Transverse colon (tissue), 4 donors: ENCODE results near the gene SIRT4. TPM values are rescaled to one million over a fixed set of nuclear protein-coding genes. Genes with fewer than 3 reads are reported as not detected.

Experiments
- DNase-seq: peaks from one replicate; pipeline ENCODE4 v3.0.0-alpha.2; 2019
- H3K27ac ChIP-seq, 4 donors: fragments of 200-600 bp; sonication (generic); 2 replicates each; pipeline ENCODE4 v1.5.1; 2016 to 2018; ENCODE audit warnings: inconsistent platforms in 4 of 4
- H3K27me3 ChIP-seq: fragments of 200-600 bp; sonication (generic); 2 replicates; pipeline ENCODE4 v1.5.1; 2017; ENCODE audit warnings: inconsistent platforms
- H3K36me3 ChIP-seq, 4 donors: fragments of 200-600 bp; sonication (generic); 2 replicates each; pipeline ENCODE4 v1.5.1; 2017 to 2019; ENCODE audit warnings: inconsistent platforms in 4 of 4
- H3K4me1 ChIP-seq, 4 donors: fragments of 200-600 bp; sonication (generic); 2 replicates each; pipeline ENCODE4 v1.5.1; 2017 to 2020; ENCODE audit warnings: inconsistent platforms in 4 of 4
- H3K4me3 ChIP-seq, 4 donors: fragments of 200-600 bp; sonication (generic); 1 replicate in 1 of 4; 2 replicates in 3 of 4; pipeline versions ENCODE4 v1.5.1 to v1.6.1; 2017 to 2019; ENCODE audit warnings: inconsistent platforms in 4 of 4
- H3K9me3 ChIP-seq, 2 donors: fragments of 200-600 bp; sonication (generic); 2 replicates each; pipeline ENCODE4 v1.5.1; 2017 to 2019; ENCODE audit warnings: inconsistent platforms in 2 of 2
- EP300 ChIP-seq: sonication (generic); formaldehyde crosslinking; IDR thresholded peaks from one replicate; pipeline ENCODE4 v1.6.1; 2017; ENCODE audit warnings: antibody characterized with exemption, low read depth
- POLR2A ChIP-seq: fragments of 450-650 bp; IDR thresholded peaks from one replicate; pipeline ENCODE4 v1.6.1; 2016; ENCODE audit warnings: antibody characterized with exemption, mild to moderate bottlenecking, moderate library complexity
- POLR2AphosphoS5 ChIP-seq, 3 donors: sonication (generic); formaldehyde crosslinking; IDR thresholded peaks; one replicate each; pipeline ENCODE4 v1.6.1; 2016; ENCODE audit warnings: antibody characterized with exemption in 3 of 3
- WGBS, 2 donors: methylation state at CpG; one replicate each; pipeline ENCODE4 v1.1.5; 2018; ENCODE audit warnings: low coverage in 1 of 2; 5-methylcytosine and 5-hydroxymethylcytosine counted together
- in situ Hi-C, 4 donors: fragments of 200-750 bp; cut with MboI; loops; one replicate each; pipeline versions ENCODE4 v1.15.0 to v1.15.1; 2017; ENCODE audit warnings: low sequenced_read_pairs in 3 of 4, low pct_ligation_motif_present in 1 of 4, low pct_unique_long_range_greater_than_20kb in 1 of 4
- intact Hi-C: fragments of 100-400 bp; cut with DNase I; formaldehyde crosslinking; loops from one replicate; pipeline ENCODE4 v1.15.1; 2023; ENCODE audit warnings: low total_unique reads
- total RNA-seq, 4 donors: library from RNA; depleted of rRNA; stranded (reverse); fragments of >200 nt; gene quantifications; one replicate each; pipeline ENCODE4 v1.1.0, GENCODE V29; 2016
- TF ChIP-seq, protein P1 (sequence below), 5 experiments: fragments of 200-600 bp in 3 of 5; fragments of 450-650 bp in 2 of 5; sonication (generic) in 3 of 5; IDR thresholded peaks; 1 replicate in 2 of 5; 2 replicates in 3 of 5; pipeline ENCODE4 v1.5.1; 2016 to 2017; ENCODE audit warnings: antibody characterized with exemption in 5 of 5, inconsistent platforms in 3 of 5, mild to moderate bottlenecking in 2 of 5, moderate library complexity in 1 of 5

SIRT4 gene
- total RNA-seq, 4 donors from 2014 or later: 0.95 to 1.9 TPM; not detected in 2

DNA sequence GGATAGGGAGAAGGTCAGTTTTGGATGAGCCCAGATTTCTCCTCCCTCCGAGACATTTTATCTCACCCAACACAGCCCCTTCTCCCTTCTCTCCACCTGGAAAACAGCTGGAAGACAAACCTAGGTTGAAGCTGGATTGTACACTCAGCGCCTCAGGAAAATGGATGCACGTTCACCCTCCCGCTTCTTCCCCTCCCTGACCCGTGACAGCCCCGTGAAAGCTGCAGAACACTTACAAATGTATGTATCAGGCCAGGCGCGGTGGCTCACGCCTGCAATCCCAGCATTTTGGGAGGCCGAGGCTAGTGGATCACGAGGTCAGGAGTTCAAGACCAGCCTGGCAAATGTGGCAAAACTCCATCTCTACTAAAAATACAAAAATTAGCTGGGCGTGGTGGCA is 14.6 kb upstream of the SIRT4 start:
- Histone ChIP-seq H3K27me3 (no peaks in the 10 kb centered on the region), H3K36me3 (no peaks in the 10 kb centered on the region), H3K4me1 (peaks cover 0 to 10% (median 7%) of the 10 kb centered on the region in 4 donors), H3K4me3 (no peak overlapping the region), H3K9me3 (no peaks in the 10 kb centered on the region), H3K27ac (no peak overlapping the region)
- intact Hi-C loops: no loop called here
- DNase-seq: no peak
- in situ Hi-C loops: no loop called here
- 33 to 76% methylated on average over 1 to 12 of the region's 12 CpGs for WGBS, 2 donors
- no peak for TF ChIP-seq EP300
- TF ChIP-seq, protein P1, sequence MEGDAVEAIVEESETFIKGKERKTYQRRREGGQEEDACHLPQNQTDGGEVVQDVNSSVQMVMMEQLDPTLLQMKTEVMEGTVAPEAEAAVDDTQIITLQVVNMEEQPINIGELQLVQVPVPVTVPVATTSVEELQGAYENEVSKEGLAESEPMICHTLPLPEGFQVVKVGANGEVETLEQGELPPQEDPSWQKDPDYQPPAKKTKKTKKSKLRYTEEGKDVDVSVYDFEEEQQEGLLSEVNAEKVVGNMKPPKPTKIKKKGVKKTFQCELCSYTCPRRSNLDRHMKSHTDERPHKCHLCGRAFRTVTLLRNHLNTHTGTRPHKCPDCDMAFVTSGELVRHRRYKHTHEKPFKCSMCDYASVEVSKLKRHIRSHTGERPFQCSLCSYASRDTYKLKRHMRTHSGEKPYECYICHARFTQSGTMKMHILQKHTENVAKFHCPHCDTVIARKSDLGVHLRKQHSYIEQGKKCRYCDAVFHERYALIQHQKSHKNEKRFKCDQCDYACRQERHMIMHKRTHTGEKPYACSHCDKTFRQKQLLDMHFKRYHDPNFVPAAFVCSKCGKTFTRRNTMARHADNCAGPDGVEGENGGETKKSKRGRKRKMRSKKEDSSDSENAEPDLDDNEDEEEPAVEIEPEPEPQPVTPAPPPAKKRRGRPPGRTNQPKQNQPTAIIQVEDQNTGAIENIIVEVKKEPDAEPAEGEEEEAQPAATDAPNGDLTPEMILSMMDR (IDR thresholded peaks at IDR 0.05): no peak
- no peak for TF ChIP-seq POLR2A
- TF ChIP-seq POLR2AphosphoS5 (IDR thresholded peaks at IDR 0.05): no peak

DNA sequence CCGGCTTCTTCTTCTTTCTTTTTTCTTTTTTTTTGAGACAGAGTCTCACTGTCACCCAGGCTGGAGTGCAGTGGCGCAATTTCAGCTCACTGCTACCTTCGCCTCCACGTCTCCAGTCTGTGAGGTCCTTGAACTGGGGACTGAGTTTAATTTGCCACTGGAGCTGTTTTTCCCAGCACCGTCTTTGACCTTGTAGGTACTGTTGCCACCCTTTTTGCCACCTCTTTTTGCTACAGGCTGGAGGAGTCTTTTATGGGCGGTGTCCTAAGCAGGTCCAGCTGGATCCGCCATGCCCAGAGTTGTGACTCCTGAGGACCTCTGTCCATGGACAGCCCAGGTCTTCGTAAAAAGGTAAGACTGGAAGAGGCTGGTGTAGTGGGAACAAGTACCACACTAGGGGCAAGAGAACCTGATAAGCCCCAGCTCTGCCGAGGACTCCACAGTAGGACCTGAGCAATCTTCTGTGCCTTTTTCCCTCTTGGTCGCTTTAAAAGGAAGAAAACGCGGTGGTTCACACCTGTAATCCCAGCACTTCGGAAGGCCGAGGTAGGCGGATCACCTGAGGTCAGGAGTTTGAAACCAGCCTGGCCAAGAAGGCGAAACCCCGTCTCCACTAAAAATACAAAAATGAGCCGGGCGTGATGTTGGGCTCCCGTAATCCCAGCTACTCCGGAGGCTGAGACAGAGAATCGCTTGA is 11.4 kb upstream of the SIRT4 start:
- WGBS, 2 donors: 22% methylated on average over 22 of the region's 22 CpGs; no CpG with 5 or more reads in 1 of the 2 donors
- intact Hi-C loops: no loop called here
- peak in 1 of 3 donors; percentile 11 for TF ChIP-seq POLR2AphosphoS5 (IDR thresholded peaks at IDR 0.05)
- TF ChIP-seq EP300: no peak

DNA sequence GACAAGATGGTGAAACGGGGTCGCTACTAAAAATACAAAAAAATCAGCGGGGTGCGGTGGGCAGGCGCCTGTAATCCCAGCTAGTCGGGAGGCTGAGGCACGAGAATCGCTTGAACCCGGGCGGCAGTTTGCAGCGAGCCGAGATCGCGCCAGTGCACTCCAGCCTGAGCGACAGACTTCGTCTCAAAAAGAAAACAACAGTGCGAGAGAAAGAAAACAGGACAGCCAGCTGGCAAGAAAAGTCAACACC is 9.8 kb upstream of the SIRT4 start:
- 0 to 2% methylated on average over 11 to 17 of the region's 17 CpGs for WGBS, 2 donors
- TF ChIP-seq POLR2A (no peak), POLR2AphosphoS5 (IDR thresholded peaks at IDR 0.05) (no peak)
- no peaks in the 10 kb centered on the region for H3K27me3 ChIP-seq
- H3K27ac ChIP-seq: peak overlapping the region; percentile 97 to 99 (median 98)
- H3K4me1 ChIP-seq: peaks cover 0 to 18% (median 14%) of the 10 kb centered on the region in 4 donors
- DNase-seq: no peak
- H3K9me3 ChIP-seq: no peaks in the 10 kb centered on the region
- intact Hi-C loops (no loop called here), in situ Hi-C loops (no loop called here)
- H3K4me3 ChIP-seq: peak overlapping the region; percentile 46 to 90 (median 69)
- H3K36me3 ChIP-seq: no peaks in the 10 kb centered on the region

More for the DNA sequence above, 11.4 kb upstream of the SIRT4 start:
- Histone ChIP-seq H3K36me3 (no peaks in the 10 kb centered on the region), H3K4me3 (peak overlapping the region in 3 of 4 donors; percentile 9 to 81 (median 20)), H3K4me1 (peaks cover 0 to 18% (median 14%) of the 10 kb centered on the region in 4 donors), H3K27me3 (no peaks in the 10 kb centered on the region), H3K9me3 (no peaks in the 10 kb centered on the region), H3K27ac (peak overlapping the region; percentile 97 to 99 (median 98))
- peak; percentile 38 for DNase-seq
- in situ Hi-C loops: no loop called here

DNA sequence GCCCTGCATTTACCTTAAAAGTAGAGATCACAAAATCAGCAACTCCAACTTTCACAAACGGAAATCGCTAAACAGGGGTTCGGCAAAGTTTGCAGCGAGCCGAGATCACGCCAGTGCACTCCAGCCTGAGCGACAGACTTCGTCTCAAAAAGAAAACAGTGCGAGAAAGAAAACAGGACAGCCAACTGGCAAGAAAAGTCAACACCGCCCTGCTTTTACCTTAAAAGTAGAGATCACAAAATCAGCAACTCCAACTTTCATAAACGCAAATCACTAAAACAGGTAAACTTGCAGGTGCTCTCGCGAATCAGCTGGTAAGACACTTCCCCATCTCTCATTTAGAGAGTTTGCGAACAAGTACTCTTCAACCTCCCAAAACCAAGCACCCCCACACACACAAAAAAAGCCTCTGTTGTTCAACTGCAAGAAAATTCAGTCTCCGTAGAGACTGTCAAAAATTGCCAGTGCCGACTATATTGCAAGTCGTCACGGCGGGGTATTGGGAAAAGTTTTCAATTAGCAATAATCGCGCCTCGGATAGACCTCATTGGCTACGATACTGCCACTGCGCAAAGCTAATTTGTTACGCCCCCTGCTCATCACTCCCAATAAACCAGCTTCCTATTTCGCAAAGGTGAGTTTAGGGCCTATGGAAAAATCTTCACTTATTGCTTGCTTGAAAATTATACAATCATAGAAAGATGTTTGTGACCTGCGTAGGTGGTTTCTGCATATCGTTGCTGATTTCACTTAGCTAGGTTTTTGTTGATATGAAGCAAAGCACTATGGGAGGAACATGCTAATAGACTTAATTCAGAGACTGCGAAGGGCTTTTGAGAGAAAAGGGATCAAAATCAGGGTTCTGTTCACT is 9.2 kb upstream of the SIRT4 start, which contains the start of gene RNU4-1:
Gene RNU4-1 (minus strand): TSS at position 577 of the 871 bp plus-strand sequence.
- 1 to 2% methylated on average over 21 to 29 of the region's 29 CpGs for WGBS, 2 donors
- Histone ChIP-seq H3K4me1 (peaks cover 0 to 18% (median 14%) of the 10 kb centered on the region in 4 donors), H3K27ac (peak within 1 kb of the TSS; percentile 97 to 99 (median 98)), H3K27me3 (no peaks in the 10 kb centered on the region), H3K36me3 (no peaks in the 10 kb centered on the region), H3K4me3 (peak within 1 kb of the TSS; percentile 46 to 90 (median 69)), H3K9me3 (no peaks in the 10 kb centered on the region)
- intact Hi-C loops: no loop called here
- in situ Hi-C loops: no loop called here
- DNase-seq: peak; percentile 82
- TF ChIP-seq, protein P1 (IDR thresholded peaks at IDR 0.05): no peak
- TF ChIP-seq POLR2A: peak; percentile 85
- TF ChIP-seq EP300: no peak
- peak; percentile 62 to 98 (median 97) for TF ChIP-seq POLR2AphosphoS5 (IDR thresholded peaks at IDR 0.05)

DNA sequence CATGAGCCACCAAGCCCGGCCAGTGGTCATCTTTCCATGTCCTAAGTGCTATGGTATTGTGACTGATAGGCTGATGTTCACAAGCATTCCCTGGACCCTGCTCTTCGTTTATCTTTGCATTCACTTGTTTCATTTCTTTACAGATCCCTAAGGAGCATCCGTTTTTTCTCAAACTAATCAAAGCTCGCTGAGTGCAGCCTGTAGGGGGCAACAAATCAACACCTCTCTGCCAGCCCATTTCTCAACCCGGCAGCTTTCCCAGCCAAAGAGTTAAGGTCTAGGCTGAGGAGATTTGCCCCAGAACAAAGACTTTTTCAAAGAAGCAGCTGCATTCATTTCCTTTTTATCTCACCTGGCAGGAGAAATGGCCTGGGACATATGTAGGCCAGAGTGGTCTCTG is 12.1 kb downstream of the SIRT4 start:
- in situ Hi-C loops: no loop called here
- TF ChIP-seq POLR2AphosphoS5 (IDR thresholded peaks at IDR 0.05): no peak
- TF ChIP-seq, protein P1 (IDR thresholded peaks at IDR 0.05): no peak
- no peak for TF ChIP-seq EP300
- TF ChIP-seq POLR2A: no peak
- Histone ChIP-seq H3K27me3 (no peaks in the 10 kb centered on the region), H3K9me3 (no peaks in the 10 kb centered on the region), H3K27ac (no peak overlapping the region), H3K4me3 (no peak overlapping the region), H3K4me1 (peaks cover 0 to 10% (median 8%) of the 10 kb centered on the region in 4 donors), H3K36me3 (no peaks in the 10 kb centered on the region)
- intact Hi-C loops: no loop called here
- DNase-seq: no peak
- 60 to 63% methylated on average over 5 of the region's 5 CpGs for WGBS, 2 donors
